NCI-H1417 (cell line): ENCODE measurements around the gene SH3PXD2A.
"Not testable (repeated sequence)": the region's sequence is repeated elsewhere in the genome, so short reads cannot be mapped to it uniquely, and the experiment has no call there.

Experiments used
- DNase-seq, 3 experiments: peaks; one replicate each; lab custom pipeline; 2025; lab: John Stamatoyannopoulos, UW

Gene SH3PXD2A

GRCh38 chr10:103791858-103792257 is 63.5 kb downstream of the SH3PXD2A start:
- DNase-seq: no peak

GRCh38 chr10:103791291-103791690 is 64.1 kb downstream of the SH3PXD2A start:
- no peak for DNase-seq

- no peak for DNase-seq
These were observed 64.8 kb downstream of the SH3PXD2A start for GRCh38 chr10:103790580-103790979.

DNA sequence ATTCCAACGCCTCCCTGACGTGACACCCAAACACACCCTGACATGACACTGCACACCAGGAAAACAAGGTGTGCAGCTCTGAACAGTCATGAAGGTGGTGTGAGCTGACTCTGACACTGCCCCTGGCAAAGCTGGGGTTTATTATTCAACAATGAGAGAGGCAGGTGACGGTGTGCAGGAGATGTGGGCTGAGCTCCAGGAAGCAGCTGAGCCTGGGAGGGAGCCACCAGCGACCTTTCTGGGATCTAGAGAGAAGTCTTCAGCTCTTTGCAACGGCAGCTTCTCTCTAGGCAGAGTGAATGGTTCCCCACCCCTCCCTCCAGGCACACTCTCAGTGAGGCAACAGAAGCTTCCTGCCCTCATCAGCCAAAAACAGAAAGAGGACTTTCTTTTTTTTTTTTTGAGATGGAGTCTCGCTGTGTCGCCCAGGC is 65.6 kb downstream of the SH3PXD2A start:
- DNase-seq: peak in 1 of 3 experiments; percentile 19

- DNase-seq: no peak
These were observed 66.2 kb downstream of the SH3PXD2A start for GRCh38 chr10:103789161-103789560.

- DNase-seq: no peak
These were observed 68.0 kb downstream of the SH3PXD2A start for GRCh38 chr10:103787331-103787730.

GRCh38 chr10:103786020-103786419 is 69.4 kb downstream of the SH3PXD2A start:
- DNase-seq: no peak

DNA sequence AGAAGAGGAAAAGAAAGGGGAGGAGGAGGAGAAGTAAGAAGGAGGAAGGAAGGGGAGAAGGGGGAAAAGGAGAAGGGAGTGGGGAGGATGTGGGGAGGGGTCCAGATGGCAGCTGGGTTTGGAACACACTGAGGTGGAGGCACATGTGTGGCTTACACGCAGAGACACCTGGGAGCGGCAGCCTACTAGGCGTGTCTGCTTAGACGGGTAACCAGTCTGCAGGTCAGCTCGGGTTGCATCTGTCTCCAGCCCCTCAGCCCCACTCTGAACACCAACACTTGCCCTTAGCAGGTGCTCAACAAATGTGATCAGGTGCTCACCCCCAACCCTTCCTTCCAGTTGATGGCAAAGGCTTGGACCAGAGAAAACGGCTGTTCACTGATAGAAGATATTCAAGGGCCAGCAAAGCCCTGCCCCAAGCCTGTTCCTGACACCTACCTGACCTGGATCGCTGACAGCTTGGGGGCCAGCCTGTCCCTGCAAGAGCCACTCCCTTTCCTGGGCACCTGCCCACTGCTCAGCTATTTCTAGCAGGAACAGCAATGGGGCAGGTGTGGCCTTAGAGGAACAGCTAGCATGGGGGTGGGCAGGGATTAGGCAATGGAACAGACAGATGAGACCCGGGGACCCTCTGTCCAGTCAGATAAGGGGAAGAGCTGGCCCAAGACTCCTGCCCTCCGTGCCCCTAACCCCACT is 70.5 kb downstream of the SH3PXD2A start:
- no peak for DNase-seq

- no peak for DNase-seq
These were observed 71.3 kb downstream of the SH3PXD2A start for GRCh38 chr10:103784089-103784488.

- DNase-seq: no peak
These were observed 71.7 kb downstream of the SH3PXD2A start for GRCh38 chr10:103783681-103784080.

- DNase-seq: peak in 1 of 3 experiments; percentile 2
These were observed 73.9 kb downstream of the SH3PXD2A start for GRCh38 chr10:103781329-103782061.

DNA sequence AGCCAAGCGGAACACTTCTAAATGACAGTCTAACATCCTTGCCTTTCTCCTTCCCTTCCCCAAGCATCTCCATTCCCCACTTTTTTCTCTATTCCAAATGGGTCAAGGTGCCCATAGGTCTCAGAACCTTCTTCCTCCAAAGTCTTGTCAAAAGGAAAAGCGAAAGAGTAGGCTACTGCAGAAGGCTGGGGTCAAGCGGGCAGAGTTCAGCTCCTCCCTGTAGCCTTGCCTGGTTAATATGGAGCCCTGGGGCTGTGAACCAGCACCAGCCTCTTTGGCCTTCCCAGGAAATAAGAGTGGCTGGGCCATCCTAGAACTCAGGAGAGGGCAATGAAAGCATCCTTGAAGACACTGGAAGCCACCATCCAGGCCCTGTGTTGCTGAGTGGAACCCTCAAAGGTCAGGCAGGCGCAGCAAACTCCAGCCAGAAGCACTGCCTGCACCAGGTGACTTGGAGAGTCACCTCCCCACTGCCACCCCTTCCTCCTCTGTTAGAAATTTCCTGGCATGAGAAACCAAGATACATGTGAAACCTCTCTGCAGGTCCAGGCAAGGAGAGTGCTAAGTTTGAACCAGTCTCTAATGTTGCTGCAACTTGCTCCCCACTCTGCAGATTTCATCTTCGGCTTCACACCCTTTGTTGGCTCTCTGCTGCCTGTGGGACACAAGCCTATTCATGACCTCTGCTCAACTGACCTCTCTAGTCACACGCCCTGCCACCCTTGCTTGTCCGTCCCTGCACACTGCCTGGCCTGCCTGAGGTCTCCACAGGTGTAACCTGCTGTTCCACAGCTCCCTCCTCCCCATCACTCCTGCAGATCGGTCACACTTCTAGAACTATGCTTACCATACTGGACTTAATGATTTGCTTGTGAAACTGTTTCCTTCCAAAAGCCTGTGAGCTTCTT is 74.9 kb downstream of the SH3PXD2A start:
- no peak for DNase-seq

- no peak for DNase-seq
These were observed 76.8 kb downstream of the SH3PXD2A start for GRCh38 chr10:103778358-103779139.

DNA sequence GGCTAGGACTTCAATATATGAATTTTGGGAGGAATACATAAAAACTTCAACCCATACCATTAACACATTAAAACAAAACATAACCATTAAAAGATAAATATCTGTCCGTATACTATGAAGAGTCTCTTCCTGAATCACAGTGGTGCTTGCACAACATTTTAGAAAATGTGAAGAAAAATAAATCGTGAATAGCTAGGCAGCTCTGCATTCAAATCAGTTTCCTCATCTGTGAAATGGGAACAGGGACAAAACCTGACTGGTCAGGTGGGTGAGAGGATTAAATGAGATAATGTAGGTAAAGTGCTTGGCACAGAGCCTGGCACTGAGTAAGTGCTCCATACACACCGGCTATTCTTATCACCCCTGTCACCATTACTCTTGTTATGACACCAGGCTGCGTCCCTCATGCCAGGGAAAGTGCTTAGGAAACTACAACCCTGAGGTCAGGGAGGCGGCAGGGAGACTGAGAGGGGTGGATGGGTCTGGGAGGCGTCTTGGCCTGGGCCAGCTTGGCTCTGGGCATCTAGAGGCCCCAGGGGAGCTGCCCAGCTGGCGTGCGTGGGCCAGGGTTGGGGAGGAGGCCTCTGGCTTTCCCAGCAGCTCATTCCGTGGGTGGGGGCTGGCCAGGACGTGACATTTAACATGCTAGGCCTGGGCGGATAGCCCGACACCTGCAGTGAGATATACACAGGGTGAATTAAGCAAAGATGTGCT is 78.3 kb downstream of the SH3PXD2A start:
- no peak for DNase-seq

DNA sequence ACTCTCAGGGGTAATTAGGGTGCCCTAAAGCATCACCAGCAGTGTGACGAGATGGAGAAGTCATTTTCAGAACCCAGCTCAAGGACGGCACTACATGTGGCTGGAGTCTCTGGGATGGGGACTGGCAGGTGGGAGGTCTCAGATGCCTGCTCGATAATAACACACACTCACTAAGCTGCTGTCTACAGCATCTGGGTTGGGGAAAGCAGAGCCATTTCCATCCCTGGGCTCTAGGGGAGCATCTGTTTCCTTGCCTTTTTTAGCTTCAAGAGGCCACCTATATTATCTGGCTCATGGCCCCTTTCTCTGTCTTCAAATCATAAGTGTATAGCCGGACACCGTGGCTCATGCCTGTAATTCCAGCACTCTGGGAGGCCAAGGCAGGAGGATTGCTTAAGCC is 79.6 kb downstream of the SH3PXD2A start:
- DNase-seq: no peak

GRCh38 chr10:103772846-103773245 is 82.5 kb downstream of the SH3PXD2A start:
- DNase-seq: not testable (repeated sequence)

DNA sequence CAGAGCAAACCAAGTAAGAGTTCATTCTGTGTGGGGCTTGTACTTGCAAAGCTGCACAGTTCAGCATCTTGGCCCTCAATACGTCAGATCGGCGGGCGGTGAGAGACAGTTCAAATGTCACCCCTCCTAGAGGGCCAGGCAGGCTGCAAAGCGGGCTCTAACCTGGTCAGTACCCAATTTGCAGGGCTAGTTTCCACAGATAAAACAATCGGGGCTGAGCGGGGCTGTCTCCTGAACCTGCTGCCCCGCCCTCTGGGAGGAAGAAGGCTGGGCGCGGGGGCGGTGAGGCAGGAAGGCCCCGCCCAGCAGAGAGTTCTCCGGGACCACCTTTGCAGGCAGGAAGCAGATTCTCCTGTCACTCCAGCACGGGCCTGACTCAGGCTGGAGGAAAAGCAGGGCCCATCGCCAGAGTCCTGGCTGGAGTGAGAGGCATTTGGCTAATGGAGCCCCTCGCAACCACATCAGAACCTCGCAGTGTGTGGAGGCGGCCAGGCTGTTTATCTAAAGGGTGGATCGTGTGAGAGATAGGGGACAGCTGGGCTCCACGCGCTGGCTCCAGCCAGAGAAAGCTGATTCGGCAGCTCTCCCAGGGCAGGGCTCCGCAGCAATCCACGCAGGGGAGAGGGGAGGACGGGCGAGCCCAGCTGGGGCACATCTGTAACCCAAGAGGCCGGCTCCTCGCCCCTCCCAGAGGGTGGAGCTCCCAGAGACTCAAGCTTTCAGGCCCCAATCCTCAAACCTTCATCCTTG is 83.1 kb downstream of the SH3PXD2A start:
- DNase-seq: peak; percentile 7 to 65 (median 59)

GRCh38 chr10:103770139-103770538 is 85.2 kb downstream of the SH3PXD2A start:
- DNase-seq: no peak

DNA sequence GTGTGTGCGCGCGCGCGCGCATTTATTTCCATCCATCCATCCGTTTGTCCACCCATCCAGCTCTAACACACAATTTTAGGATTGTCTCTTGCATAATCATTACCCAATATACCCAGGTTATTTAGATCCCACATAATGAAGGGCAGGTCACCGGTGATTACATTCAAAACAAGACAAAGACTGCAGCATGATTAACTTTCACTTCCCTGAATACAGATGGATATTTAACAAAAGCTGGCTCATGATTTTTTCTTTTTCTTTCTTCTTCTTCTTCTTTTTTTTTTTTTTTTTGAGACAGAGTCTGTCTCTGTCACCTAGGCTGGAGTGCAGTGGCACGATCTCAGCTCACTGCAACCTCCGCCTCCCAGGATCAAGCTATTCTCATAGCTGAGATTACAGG is 86.2 kb downstream of the SH3PXD2A start:
- DNase-seq: no peak

DNA sequence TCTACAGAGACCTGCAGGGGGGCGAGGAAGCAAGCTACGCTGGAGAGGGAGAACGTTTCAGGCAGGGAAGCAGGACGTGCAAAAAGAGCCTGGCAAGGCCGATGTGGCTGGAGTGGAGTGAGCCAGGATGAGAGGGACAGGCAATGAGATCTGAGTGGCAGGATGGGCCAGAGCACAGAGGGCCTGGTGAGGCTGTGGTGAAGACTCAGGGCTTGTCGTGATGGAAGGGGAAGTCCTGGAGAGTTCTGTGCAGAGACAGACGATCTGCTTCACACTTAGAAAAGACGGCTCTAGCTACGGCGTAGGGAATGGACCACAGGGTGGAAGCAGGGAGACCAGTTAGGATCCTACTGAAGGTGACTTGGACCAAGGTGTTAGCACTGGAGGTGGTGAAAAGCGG is 87.0 kb downstream of the SH3PXD2A start:
- no peak for DNase-seq
